HepG2 (cell line): ENCODE results near the gene F7. TPM values are rescaled to one million over a fixed set of nuclear protein-coding genes. Genes with fewer than 3 reads are reported as not detected.

Experiments
- ATAC-seq: fragments of 200-7000 bp; cut with Tn5 transposase; 3 replicates; pipeline ENCODE4 v1.9.1; 2020; ENCODE audit warnings: mild to moderate bottlenecking, moderate library complexity
- BruUV-seq: library from RNA; stranded (reverse); fragments of 400-500 nt; replicated peaks from 2 replicates; lab custom pipeline; 2021; lab: Mats Ljungman, UMichigan
- CTCF ChIA-PET: fragments of 300-600 bp; formaldehyde crosslinking; extraction: SDS; loops from one replicate; lab custom pipeline; 2021; ENCODE audit warnings: low total read pairs, inconsistent platforms, low intra/inter-chr PET ratio; lab: Yijun Ruan, JAX
- POLR2A ChIA-PET: fragments of 350-600 bp; sonication (Branson Sonifier 250); formaldehyde crosslinking; loops from one replicate; lab custom pipeline; 2020; ENCODE audit warnings: antibody characterized with exemption, inconsistent platforms; lab: Yijun Ruan, JAX
- DNase-seq: peaks from one replicate; pipeline ENCODE4 v3.0.0-alpha.2; 2015; ENCODE audit warnings: low spot score
- FAIRE-seq: peaks from 3 replicates; lab custom pipeline; 2011; peaks lifted over from hg19 to GRCh38; lab: Jason Lieb, UNC
- H2AFZ ChIP-seq: one replicate; pipeline ENCODE4 v1.6.1; 2011; ENCODE audit warnings: low read length, inconsistent platforms
- H3K27ac ChIP-seq: fragments of 300-600 bp; 3 replicates; pipeline ENCODE4 v1.8.0; 2011; ENCODE audit warnings: mixed run types, mild to moderate bottlenecking, mixed read lengths, low read length, inconsistent platforms; ENCODE audit not compliant: insufficient read depth; ENCODE audit errors: extremely low read length
- H3K27me3 ChIP-seq, 2 experiments: fragments of 200-600 bp in 1 of 2; 2 replicates in 1 of 2; 3 replicates in 1 of 2; pipeline versions ENCODE4 v1.6.0 to v1.8.0; 2011; ENCODE audit warnings: low read length in 2 of 2, mild to moderate bottlenecking in 2 of 2, moderate library complexity in 2 of 2, inconsistent platforms in 1 of 2; ENCODE audit not compliant: insufficient read depth in 2 of 2, control insufficient read depth in 1 of 2
- H3K36me3 ChIP-seq, 2 experiments: fragments of 200-600 bp in 1 of 2; replicated peaks in 1 of 2; 2 replicates in 1 of 2; 3 replicates in 1 of 2; pipeline versions ENCODE4 v1.5.1 to v1.8.0; 2011; ENCODE audit warnings: low read length in 2 of 2, inconsistent platforms in 1 of 2; ENCODE audit not compliant: insufficient read depth in 2 of 2, control insufficient read depth in 1 of 2
- H3K4me1 ChIP-seq: 2 replicates; pipeline ENCODE4 v1.5.1; 2012; ENCODE audit warnings: low read length, inconsistent platforms; ENCODE audit not compliant: insufficient read depth
- H3K4me2 ChIP-seq: 2 replicates; pipeline ENCODE4 v1.6.0; 2011; ENCODE audit warnings: low read depth, low read length, inconsistent platforms
- H3K4me3 ChIP-seq, 3 experiments: fragments of 200-600 bp in 1 of 3; sonication (generic), shearing (Covaris generic) in 1 of 3; replicated peaks in 1 of 3; 2 replicates each; pipeline ENCODE4 v1.5.1; 2011 to 2016; ENCODE audit warnings: low read length in 3 of 3, inconsistent platforms in 2 of 3, low read depth in 2 of 3, mild to moderate bottlenecking in 2 of 3, control low read depth in 1 of 3, mixed read lengths in 1 of 3; ENCODE audit not compliant: insufficient read depth in 1 of 3
- H3K79me2 ChIP-seq: one replicate; pipeline ENCODE4 v1.6.1; 2011; ENCODE audit warnings: low read length, inconsistent platforms; ENCODE audit not compliant: insufficient read depth
- H3K9ac ChIP-seq: 2 replicates; pipeline ENCODE4 v1.6.0; 2011; ENCODE audit warnings: mild to moderate bottlenecking, low read depth, low read length, inconsistent platforms; ENCODE audit not compliant: insufficient read depth
- H3K9me3 ChIP-seq: 2 replicates; pipeline ENCODE4 v1.5.1; 2012; ENCODE audit warnings: mild to moderate bottlenecking, low read length
- H4K20me1 ChIP-seq: 2 replicates; pipeline ENCODE4 v1.6.0; 2011; ENCODE audit warnings: inconsistent platforms, mild to moderate bottlenecking, low read length, moderate library complexity; ENCODE audit not compliant: insufficient read depth
- ZSCAN31 ChIP-seq: sonication (generic); formaldehyde crosslinking; IDR thresholded peaks from 2 replicates; pipeline ENCODE4 v1.5.0; 2020; ENCODE audit warnings: low read depth, mild to moderate bottlenecking, missing genetic modification reagents
- WGBS: methylation state at CpG from one replicate; pipeline ENCODE4 v1.1.6; 2017; ENCODE audit warnings: low lambda C conversion rate; 5-methylcytosine and 5-hydroxymethylcytosine counted together
- in situ Hi-C: cut with HindIII; loops from 2 replicates; pipeline ENCODE4 v1.10.0; 2017; ENCODE audit warnings: low pct_unique_long_range_greater_than_20kb; ENCODE audit not compliant: extremely low pct_ligation_motif_present
- intact Hi-C: fragments of 100-400 bp; cut with micrococcal nuclease; formaldehyde crosslinking; loops from one replicate; pipeline ENCODE4 v1.10.0; 2022; ENCODE audit not compliant: unreplicated experiment
- polyA plus RNA-seq, 8 experiments: library from polyadenylated mRNA; depleted of rRNA in 3 of 8; stranded (reverse) in 7 of 8; unstranded in 1 of 8; fragments of >200 nt; fragmentation: Illumina TruSeq in 4 of 8; extraction: Trizol in 4 of 8; gene quantifications; 2 replicates each; pipeline versions ENCODE4 v1.2.1 to v1.2.3, GENCODE V29; 2011 to 2016; ENCODE audit warnings: low read depth in 4 of 8, missing spikeins in 1 of 8, mixed read lengths in 1 of 8; ENCODE audit not compliant: insufficient read depth in 1 of 8
- total RNA-seq, 5 experiments: library from RNA; depleted of rRNA; stranded (reverse); fragments of >200 nt; fragmentation: Illumina TruSeq; extraction: Trizol; gene quantifications; 2 replicates each; pipeline ENCODE4 v1.2.3, GENCODE V29; 2016; ENCODE audit warnings: low read depth in 1 of 5
- TF ChIP-seq, protein P1 (sequence below): sonication (generic); formaldehyde crosslinking; IDR thresholded peaks from 2 replicates; pipeline ENCODE4 v1.5.1; 2020; ENCODE audit warnings: mild to moderate bottlenecking, missing genetic modification reagents, moderate library complexity

F7 gene
- total and polyA plus RNA-seq, 2 of the 13 experiments (the other 11 are each of a cell fraction or from before 2014, with no cell fraction given), result 12.6 to 26.5 TPM

DNA sequence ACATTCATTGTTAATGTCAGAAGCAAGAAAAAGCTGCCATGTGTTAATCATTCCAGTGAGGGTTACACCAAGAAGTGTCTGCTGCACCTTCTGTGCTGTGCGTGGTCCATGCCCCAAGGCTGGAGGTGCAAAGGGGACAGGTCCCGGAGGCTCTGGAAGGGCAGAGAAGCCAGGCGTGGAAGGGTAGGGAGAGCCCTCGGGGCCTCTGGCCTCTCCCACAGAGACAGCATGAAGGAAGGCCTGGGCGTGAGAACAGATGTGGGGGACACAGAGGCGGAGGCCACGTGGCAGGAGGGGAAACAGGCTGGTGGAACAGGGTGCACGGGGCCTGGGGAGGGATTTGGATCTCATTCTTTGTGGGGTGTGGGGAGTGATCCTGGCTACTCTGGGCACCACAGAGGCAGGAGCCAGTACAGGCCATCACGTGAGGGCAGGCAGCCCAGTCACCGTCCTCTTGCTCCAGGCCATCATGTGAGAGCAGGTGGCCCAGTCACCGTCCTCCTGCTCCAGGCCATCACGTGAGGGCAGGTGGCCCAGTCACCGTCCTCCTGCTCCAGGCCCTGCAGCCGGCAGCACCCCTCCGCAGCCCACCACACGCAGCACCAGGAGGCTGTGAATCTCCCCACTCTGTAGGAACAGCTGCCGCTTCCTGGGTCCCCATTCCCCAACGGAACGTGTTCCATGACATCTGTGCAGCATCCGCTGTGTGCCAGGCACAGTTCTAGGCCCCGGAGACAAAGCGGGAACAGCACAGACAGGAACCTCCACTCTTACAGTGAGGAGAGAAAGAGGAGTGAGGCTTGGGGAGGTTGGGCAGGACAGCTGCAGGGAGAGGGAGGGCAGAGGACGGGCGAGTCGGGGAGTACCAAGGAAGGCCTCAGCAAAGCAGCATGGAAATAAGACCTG lies 10.2 kb upstream of the F7 start:
- intact Hi-C loops, result no loop called here
- Histone ChIP-seq H3K36me3 (no peaks in the 10 kb centered on the region), H3K4me1 (no peaks in the 10 kb centered on the region), H3K4me3 (no peak overlapping the region)
- no peak for TF ChIP-seq ZSCAN31
- TF ChIP-seq, protein P1, sequence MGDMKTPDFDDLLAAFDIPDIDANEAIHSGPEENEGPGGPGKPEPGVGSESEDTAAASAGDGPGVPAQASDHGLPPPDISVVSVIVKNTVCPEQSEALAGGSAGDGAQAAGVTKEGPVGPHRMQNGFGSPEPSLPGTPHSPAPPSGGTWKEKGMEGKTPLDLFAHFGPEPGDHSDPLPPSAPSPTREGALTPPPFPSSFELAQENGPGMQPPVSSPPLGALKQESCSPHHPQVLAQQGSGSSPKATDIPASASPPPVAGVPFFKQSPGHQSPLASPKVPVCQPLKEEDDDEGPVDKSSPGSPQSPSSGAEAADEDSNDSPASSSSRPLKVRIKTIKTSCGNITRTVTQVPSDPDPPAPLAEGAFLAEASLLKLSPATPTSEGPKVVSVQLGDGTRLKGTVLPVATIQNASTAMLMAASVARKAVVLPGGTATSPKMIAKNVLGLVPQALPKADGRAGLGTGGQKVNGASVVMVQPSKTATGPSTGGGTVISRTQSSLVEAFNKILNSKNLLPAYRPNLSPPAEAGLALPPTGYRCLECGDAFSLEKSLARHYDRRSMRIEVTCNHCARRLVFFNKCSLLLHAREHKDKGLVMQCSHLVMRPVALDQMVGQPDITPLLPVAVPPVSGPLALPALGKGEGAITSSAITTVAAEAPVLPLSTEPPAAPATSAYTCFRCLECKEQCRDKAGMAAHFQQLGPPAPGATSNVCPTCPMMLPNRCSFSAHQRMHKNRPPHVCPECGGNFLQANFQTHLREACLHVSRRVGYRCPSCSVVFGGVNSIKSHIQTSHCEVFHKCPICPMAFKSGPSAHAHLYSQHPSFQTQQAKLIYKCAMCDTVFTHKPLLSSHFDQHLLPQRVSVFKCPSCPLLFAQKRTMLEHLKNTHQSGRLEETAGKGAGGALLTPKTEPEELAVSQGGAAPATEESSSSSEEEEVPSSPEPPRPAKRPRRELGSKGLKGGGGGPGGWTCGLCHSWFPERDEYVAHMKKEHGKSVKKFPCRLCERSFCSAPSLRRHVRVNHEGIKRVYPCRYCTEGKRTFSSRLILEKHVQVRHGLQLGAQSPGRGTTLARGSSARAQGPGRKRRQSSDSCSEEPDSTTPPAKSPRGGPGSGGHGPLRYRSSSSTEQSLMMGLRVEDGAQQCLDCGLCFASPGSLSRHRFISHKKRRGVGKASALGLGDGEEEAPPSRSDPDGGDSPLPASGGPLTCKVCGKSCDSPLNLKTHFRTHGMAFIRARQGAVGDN, result 0 out of 2 replicates have a peak, but pooled peaks have one; percentile 4
- TF ChIP-seq, all 625 proteins: peak for 1
- ChIA-PET POLR2A (interaction anchor here (1.5 kb wide), 1 partner anchor 10 kb away, joined by 4 read pairs; the partner anchor contains the start of gene F7), CTCF (no interaction called here)
- H3K27ac ChIP-seq, result no peak overlapping the region
- ATAC-seq, result peak; percentile 3; the same call in 1 of the 3 replicates
- no peaks in the 10 kb centered on the region for H3K27me3 ChIP-seq
- H3K9ac ChIP-seq, result no peak overlapping the region
- no peaks in the 10 kb centered on the region for H3K79me2 ChIP-seq
- WGBS, result 88% methylated on average over 16 of the region's 25 CpGs
- no TSS peak for BruUV-seq
- no peak for DNase-seq
- no peak overlapping the region for H3K4me2 ChIP-seq
- in situ Hi-C loops, result no loop called here
- H2AFZ ChIP-seq, result no peak overlapping the region
- no peaks in the 10 kb centered on the region for H3K9me3 ChIP-seq
- FAIRE-seq, result no peak
- H4K20me1 ChIP-seq, result no peaks in the 10 kb centered on the region
